CD4-positive, alpha-beta T cell treated with Interferon alpha-2 for 1 hour (primary cell): ENCODE data around the gene TRPT1.
"Not testable (repeated sequence)": the region's sequence is repeated elsewhere in the genome, so short reads cannot be mapped to it uniquely, and the experiment has no call there.

Experiments
- DNase-seq, 2 donors: peaks; one replicate each; pipeline ENCODE4 v3.0.0-alpha.2; 2020 to 2022

Gene TRPT1

DNA sequence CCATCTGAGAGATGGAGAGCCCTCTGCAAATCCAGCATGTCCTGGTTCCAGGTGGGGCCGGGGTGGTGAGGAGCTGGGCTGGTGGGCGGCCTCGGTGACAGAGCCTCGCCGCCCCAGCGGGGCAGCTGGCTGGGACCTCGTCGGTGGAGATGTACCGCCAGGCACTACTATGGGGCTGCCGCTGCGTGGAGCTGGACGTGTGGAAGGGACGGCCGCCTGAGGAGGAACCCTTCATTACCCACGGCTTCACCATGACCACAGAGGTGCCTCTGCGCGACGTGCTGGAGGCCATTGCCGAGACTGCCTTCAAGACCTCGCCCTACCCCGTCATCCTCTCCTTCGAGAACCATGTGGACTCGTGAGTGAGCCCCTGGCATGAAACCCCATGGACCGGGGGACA is 32.4 kb upstream of the TRPT1 start:
- no peak for DNase-seq

DNA sequence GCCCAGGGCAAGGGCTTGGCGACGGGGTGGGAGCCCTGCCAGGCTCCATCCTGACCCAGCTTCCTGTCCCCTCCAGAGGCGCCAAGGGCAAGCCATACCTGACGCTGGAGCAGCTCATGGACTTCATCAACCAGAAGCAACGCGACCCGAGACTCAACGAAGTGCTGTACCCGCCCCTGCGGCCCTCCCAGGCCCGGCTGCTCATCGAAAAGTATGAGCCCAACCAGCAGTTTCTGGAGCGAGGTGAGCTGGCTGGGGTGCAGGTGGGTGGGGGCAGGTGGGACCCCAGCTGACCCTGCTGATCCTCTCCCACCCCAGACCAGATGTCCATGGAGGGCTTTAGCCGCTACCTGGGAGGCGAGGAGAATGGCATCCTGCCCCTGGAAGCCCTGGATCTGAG is 30.3 kb upstream of the TRPT1 start:
- no peak for DNase-seq

DNA sequence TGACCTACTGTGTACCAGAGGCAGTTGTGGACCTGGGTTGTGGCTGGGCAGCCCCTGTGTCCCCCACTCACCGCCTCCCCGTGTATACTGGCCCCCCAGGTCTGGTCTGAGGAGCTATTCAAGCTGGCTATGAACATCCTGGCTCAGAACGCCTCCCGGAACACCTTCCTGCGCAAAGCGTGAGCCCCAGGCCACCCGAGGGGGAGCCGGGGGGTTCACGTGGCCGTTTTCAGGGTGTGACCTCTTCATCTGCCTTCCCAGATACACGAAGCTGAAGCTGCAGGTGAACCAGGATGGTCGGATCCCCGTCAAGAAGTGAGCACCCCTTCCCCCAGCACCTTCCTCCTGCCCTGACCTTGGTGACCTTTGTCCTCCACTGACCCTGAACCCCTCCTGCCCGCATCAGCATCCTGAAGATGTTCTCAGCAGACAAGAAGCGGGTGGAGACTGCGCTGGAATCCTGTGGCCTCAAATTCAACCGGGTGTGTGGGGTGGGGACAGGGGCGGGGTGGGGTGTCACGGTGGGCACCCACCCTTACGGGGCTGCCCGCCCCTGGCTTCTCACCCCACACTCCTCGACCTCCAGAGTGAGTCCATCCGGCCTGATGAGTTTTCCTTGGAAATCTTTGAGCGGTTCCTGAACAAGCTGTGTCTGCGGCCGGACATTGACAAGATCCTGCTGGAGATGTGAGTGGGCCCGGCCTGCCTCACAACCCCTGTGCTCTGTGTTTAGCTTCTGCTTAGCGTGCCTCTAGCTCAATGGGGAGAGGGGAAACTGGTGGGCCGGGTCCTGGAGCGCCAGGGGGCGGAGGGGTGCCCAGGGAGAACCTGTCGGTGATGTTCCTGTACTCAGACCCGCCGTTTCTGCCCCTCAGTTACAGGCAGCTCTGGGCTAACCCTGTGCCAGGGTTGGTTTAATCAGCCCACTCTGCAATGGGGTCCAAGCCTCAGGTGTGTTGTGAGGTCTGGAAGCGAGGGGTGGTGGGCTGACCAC is 29.4 kb upstream of the TRPT1 start:
- DNase-seq = no peak

DNA sequence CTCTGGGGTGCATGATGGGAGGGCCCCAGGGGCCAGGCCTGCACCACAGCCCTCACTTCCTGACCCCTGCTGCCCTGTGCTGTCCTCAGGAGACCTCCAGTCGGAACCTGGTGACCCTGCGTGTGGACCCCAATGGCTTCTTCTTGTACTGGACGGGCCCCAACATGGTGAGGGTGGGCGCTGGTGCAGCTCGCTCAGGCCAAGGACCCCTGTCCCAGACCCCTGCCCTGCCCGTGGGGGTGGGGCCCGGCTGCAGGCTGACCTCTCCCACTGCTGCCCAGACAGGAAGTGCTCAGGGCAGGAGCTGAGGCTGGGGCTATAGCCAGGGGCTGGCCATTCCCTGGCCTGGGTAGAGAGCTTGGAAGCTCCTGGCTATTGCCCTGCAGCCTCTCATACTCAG is 28.3 kb upstream of the TRPT1 start:
- no peak for DNase-seq

DNA sequence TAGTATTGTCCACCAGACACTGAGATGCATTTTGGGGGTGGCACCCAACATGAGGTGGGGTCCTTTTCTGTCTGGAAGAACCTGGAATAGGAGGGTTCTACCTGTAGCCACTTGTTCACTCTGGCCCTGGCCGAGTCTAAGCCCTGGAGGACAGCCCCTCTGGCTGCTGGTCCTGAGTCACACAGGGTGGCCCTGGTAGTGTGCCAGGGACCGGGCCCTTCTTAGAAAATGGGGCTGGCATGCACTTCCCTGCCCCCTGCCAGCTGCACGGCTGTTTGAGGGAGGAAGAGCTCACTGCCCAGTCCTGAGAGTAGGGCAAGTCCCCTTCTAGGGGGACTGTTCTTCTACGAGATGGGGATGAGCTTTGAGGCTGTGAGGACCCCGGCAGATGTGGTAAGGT is 27.5 kb upstream of the TRPT1 start:
- DNase-seq = no peak

DNA sequence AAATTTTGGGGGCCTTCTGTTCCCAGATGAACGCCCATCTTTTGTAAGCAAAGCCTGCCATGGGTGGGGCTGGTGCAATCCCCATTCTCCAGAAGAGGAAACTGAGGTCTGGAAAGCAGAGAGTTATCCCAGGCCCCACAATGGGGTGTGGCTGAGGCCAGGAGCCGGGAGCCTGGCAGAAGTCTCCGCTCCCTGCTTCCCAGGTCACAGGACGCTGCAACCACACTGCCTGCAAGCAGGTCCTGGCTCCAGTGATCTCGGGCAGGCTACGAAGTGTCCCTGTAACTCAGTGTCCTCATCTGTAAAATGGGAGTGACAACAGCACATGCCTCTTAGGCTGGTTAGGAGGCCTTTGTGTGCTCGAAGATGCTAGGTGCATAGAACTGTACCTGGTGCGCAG is 27.1 kb upstream of the TRPT1 start:
- no peak for DNase-seq

DNA sequence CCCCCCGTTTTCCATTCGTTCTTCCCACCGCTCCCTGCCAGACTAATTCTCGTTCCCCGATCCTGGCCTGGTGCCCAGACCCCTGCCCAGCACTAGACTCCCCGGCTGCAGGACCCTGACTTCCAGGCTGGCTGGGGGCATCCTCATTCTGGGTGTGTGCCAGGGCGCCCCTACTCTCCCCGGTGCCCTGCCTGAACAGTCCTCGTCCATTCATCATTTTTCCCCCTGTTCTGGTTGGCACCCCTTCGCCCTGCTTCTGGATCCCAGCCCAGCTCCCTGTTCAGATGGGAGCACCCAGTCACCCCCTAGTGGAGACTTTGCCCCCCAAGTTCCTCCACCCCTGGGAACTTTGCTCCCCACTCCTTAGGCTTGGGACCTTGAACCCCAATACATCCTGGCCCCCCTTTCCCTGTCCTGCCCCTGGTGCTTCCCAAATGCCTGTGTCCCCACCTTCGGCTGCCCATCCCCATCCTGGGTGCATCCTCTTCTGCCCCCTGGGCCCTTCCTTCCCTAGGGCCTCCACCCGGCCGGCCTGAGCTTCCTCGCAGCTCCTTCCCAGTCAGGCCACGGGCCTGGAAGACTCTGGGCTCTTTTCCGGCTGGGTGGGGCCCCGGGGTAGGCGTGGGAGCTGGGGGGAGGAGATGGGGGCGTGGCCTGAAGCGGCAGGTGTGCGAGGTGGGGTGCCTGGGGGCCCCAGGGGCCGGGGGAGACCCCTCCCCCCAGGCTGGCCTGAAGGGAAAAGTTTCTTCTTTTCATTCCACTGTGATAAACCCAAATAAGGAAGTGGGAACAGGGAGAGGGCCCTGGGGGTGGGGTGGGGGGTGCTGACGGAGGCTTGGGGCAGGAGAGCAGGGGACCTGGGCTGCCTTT is 26.3 kb upstream of the TRPT1 start:
- no peak for DNase-seq

DNA sequence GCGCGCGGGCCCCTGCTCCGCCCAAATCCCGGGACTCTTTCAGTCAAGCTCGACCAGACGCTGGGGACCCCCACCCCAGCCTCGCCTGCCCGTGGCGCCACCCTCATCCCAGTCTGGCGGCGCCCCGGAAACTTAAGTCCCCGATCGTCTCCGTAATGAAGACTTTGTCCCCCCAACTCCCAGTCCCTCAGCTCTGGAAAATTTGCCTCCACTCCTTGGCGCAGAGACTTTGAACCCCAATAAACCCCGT is 25.7 kb upstream of the TRPT1 start:
- no peak for DNase-seq

DNA sequence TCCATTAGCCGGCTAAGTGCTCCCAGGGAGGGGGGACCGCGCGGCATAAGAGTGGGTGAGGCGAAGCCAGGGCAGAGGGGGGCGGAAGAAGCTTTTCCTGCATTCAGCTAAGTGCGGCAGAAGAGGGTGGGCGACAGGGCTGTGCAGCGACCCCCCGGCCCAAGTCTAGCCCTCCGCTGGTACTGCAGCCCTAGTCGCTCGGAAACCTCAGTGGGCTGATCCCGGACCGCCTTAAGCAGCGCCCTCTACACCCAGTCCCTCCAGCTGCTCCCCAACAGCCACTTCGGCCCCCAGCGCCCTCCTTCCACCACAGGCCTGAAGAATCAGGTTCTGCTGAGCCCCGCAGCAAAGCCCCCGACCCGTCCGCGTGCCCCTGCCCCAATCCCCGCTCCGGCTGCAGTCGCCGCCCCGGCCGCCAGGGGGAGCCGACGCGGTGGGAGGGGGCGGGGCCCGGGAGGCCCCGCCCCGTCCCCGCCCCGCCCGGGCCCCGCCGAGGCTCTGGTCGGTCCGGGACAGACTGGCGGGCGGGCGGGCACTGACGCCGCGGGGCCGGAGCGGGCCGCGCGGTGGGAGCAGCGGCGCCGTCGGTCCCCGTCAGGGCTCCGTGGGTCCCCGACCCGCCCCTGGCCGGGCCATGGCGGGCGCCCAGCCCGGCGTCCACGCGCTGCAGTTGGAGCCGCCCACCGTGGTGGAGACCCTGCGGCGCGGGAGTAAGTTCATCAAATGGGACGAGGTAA is 25.2 kb upstream of the TRPT1 start, which contains the start of gene PLCB3:
Gene PLCB3, plus strand, starts transcription at position 515 of the 737 bp plus-strand sequence. Its CDS starts 120 bp downstream, at position 635.
- peak; percentile 51 to 76 for DNase-seq

DNA sequence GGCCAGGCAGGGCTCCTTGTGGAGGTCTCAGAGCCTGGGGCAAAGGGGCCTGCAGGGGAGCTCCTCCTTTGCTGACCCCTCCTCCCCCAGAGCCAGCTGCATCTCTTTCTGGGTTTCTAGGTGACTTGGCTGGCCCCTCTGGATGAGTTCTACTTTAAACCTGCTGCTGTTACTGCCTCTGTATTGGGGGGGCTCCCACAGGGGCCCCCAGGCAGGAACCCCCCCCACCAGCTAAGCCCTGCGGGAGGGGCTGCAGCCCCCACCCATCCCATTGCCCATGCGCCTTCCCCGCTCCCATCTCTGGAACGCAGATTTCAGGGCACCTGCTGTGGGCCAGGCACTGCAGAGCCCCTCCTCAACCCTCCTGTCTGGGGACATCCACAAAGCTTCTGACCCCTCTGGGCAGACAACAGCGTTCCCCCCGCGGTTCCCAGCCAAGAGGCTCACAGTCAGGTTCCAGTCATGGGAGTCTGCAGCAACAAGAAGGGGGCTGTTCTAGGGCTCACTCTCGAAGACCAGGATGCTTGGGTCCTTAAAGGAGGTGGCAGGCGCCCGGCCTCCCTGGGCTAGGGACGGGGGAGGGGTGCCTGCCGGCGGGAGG is 24.5 kb upstream of the TRPT1 start:
- DNase-seq = no peak

DNA sequence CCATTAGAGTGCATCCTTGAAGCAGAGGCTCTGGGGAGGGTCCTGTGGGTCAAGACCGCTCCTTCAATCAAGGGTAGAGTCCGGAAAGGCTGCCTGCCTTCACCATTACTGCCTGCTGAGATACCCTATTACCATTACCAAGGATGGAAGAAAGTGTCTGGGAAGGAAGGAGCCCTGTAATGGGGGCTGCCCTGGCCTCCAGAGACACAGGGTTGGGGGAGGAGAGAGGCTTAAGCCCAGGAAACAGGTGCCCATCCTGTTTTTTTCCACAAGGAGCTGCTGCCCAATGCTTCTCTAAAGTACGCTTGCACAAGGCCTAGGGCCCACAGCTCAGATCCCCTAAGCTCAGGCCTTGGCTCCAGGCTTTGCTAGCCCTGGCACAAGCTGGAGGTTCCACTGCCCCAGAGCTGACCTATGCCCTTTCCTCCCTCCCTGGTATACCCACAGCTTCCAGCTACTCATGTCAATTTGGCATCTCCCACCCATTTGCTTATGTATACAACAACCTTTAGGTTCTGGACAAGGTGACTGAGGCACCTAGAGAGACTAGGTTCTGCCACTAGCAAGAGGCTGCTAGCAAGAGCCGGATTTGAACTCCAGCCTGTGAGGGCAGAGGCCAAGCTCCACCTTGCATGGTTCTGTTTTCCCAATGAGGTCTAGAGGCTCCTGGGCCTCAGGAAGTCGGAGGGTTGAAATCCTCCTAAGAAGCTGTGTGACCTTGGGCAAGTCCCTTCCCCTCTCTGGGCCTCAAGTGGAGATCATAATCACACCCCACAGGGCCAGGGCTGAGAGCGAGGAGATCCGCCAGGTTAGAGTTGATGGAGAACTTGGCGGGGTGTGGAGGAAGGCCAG is 23.8 kb upstream of the TRPT1 start:
- no peak for DNase-seq

DNA sequence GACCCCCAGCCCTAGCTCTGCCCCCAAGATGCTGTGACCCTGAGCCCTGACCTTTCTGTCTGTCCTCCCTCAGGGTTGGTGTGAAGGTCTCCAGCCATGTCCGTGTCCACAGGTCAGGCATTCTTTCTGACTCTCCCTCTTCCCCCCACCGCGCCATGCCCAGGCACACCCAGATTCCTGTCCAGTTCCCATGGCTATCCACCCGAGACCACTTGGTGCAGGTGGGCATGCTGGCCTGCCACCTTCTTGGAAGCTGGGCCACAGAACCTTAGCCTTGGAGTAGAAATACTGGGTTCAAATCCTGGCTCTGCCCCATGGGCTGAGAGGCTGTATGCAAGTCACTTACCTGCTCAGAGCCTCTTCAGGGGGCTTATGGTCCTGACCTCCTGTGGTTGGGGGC is 23.1 kb upstream of the TRPT1 start:
- DNase-seq = no peak

DNA sequence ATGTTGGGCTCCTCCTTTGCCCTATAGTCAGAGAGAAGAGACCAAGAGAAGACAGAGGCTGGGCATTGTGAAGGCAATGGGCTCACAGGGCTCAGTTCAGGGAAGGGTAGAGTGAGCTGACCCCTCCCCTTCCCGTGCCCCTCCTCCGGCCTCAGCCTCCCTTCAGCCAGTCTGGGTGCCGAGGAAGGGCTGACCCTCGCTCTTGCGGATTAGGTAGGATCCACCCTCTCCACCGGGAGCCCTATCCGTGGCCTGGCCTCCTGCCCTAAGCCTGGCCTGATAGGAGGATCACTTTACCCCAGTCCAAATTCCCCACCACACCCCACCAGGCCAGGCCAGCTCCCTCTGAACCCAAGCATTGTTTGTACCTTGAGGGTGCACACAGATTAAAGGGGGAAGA is 22.6 kb upstream of the TRPT1 start:
- no peak for DNase-seq

DNA sequence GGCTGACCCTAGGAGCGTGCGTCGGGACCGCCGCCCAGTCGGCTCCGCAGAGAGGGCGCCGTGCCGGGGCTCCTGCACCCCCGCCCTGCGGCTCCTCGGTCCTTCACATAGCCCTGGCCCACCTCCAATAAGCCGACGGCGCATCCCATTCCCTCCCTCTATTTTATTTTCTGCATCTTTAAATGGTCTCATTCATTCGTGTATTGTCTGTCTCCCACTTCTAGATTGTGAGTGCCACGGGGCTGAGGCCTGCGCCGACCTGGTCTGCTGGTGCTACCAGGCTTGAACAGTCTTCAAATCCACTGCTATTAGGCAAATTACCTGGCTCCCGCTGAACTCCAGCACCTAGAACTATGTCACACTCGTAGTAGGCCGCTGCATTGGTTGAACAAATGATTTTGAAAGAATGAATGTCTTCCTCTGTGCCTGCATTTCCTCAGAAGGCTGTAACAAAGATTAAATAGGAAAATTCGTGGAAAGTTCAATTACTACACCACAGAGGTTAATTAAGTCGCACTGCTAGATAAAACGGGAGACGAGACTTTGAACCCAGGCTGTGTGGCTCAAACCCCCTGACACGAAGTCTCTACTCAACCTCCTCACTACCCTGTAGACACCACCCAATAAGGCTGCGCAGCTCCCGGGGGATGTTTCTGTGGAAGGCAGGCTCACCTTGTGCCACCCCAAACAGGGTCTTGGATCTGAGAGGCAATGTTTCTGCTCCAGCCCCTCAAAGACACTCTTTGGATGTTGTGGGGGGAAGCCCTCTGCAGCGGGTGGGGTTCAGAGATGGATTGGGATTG is 21.9 kb upstream of the TRPT1 start:
- no peak for DNase-seq

DNA sequence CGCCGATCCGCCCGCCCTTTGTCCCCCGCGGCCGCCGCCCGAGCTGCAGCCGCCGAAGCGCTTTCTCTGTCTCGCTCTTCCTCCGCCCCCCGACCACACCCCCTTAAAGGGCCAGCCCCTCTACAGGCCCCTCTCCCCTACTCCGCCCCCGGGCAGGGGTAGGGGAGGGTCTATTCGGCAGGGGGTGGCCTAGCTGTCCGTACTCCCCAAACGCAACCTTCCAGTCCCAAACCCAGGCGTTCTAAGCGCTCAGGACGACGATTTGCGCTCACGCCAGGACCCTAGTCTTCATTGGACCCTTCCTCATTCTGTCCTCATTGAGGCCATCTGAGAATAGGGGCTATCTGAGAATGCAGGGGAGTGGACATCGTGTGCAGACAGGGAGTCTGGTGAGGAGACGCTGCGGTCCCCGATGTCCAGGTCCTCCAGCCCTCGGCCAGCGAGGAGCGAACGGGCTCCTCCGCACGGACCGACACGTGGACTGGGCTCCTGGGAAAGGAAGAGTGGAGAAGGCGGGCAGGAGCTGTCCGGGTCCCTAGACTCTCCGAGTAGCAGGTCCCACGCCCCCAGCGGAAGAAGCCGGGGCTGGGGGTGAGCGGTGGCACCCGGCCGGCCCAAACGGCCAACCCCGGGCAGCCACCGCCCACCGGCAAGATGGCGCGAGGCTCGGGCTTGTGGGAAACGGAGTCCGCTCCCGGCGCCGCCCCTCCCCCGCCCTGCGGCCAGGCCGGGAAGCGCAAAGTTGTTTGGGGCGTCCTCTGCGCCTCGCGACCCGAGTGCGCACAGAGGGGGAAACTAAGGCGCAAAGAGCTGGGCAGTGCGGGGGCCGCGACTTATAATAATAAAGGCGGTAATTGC is 21.1 kb upstream of the TRPT1 start, which contains the start of gene PPP1R14B:
Gene PPP1R14B, minus strand, starts transcription at position 73 of the 858 bp plus-strand sequence. CDS start 270 bp downstream, outside the sequence.
- DNase-seq = peak; percentile 78 to 82

DNA sequence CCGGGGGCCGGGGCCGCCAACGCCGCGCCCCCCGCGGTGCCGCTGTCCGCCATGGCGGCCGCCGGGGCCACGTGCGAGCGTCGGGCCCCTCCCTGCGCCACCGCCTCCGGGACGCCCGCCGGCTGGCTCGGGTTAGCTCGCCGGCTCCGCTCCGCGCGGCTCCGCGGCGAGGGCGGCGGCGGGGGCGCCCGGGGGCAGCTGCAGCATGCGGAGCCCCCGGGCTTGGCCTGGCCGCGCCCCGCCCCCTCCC is 20.6 kb upstream of the TRPT1 start:
- DNase-seq = not testable (repeated sequence)

DNA sequence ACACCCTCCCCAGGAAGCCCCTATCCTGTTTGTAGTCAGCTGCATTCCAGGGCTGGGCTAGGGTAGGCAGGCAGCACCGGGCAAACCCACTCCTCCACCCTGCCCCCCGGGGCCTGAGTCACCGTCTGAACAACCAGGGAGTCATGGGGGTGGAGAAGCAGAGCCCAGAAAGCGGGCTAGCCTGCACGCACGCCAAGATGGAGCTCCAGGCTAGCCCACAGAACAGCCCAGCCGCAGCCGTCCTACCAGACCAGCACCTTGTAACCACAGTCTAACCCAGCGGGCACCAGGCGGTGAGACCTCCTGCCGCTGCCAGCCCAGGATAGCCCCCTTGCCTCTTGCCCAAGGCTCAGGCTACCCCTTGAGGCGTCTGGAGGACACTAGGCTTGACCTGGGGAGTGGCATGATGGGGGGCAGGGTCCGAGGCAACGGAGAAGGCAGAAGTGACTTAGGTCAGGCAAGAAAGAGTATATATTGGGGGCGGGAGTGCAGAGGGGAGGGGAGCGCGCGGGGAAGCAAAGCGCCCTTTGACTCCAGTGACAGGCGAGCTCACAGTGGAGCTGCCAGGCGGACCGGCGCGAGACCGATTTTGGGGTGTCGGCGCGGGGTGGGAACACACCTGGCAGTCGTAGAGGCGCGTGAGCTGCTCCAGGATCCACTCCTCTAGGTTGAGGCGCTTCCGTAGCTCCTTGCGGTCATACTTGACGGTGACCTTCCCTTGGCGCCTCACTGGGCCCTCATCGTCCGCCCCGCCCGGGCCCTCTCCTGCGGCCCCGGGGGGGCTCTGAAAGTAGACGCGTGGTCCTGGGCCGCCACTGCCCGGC is 20.0 kb upstream of the TRPT1 start:
- peak; percentile 61 to 63 for DNase-seq

DNA sequence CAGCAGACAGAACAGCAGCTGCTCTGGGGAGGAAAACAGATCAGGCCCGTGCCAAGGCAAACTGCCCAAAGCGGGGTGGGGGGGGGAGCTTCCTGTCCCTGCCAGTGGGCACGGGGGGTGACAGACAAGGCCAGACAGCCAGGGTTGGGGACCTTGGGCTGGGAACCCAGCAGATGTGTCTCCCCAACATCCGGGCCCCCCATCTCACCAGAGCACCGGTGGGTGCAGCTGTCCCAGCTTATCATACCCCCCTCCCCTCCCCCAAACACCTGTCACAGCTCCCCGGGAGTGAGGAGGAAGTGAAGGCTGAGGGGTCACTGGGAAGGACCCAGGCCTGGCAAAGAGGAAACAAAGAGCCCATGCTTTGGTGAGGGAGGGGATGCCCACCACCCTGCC is 19.4 kb upstream of the TRPT1 start:
- DNase-seq = peak; percentile 40 to 59

DNA sequence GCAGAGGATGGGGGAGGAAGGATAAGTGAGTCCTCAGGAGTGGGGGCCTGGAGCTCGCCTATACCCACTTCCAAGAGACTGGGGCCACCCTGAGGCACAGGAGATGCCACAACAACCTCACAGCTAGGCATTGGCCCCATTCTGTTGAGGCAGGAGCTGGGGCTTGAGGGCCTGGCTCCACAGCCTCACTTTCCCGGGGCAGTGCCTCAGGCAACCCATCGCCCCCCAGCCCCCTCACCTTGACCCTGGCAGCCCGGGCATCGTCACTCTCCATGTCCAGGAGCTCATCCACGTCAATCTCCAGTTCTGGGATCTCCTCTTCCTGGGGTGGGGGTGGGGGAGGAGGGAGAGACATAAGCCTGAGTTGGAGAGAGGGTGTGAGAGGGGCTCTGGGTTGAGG is 19.0 kb upstream of the TRPT1 start:
- no peak for DNase-seq
